ENCODE results near the gene ORMDL3. TPM values are rescaled to one million over a fixed set of nuclear protein-coding genes. Genes with fewer than 3 reads are reported as not detected.
"Not testable (repeated sequence)": the region's sequence is repeated elsewhere in the genome, so short reads cannot be mapped to it uniquely, and the experiment has no call there.

The ORMDL3 gene
- polyA plus RNA-seq, 1 donor, result 69.6 TPM

- Histone ChIP-seq H3K27ac (ENCODE audit: low read length) (no peak overlapping the region), H3K4me3 (ENCODE audit: low read length) (peak overlapping the region; percentile 52), H3K4me1 (ENCODE audit: control insufficient read depth, insufficient read depth, low read length) (peaks cover 9% of the 10 kb centered on the region), H3K27me3 (ENCODE audit: control insufficient read depth, insufficient read depth, low read length) (no peaks in the 10 kb centered on the region), H3K36me3 (ENCODE audit: control insufficient read depth, insufficient read depth, low read length) (no peaks in the 10 kb centered on the region), H3K9me3 (ENCODE audit: control insufficient read depth, low read depth, low read length) (no peaks in the 10 kb centered on the region)
- no peak for DNase-seq
- WGBS (ENCODE audit: insufficient coverage, low lambda C conversion rate), result no CpG with 5 or more reads among the region's 22 CpGs
These were observed 24.7 kb upstream of the ORMDL3 start for GRCh38 chr17:39951924-39952679.

GRCh38 chr17:39950871-39951348, 23.5 kb upstream of the ORMDL3 start:
- no peak for DNase-seq
- Histone ChIP-seq H3K27ac (ENCODE audit: low read length) (no peak overlapping the region), H3K27me3 (ENCODE audit: control insufficient read depth, insufficient read depth, low read length) (no peaks in the 10 kb centered on the region), H3K9me3 (ENCODE audit: control insufficient read depth, low read depth, low read length) (no peaks in the 10 kb centered on the region), H3K4me3 (ENCODE audit: low read length) (no peak overlapping the region), H3K36me3 (ENCODE audit: control insufficient read depth, insufficient read depth, low read length) (no peaks in the 10 kb centered on the region), H3K4me1 (ENCODE audit: control insufficient read depth, insufficient read depth, low read length) (peaks cover 9% of the 10 kb centered on the region)
- no CpG with 5 or more reads among the region's 5 CpGs for WGBS (ENCODE audit: insufficient coverage, low lambda C conversion rate)

- 100% methylated on average over 1 of the region's 2 CpGs for WGBS (ENCODE audit: insufficient coverage, low lambda C conversion rate)
These were observed 21.6 kb upstream of the ORMDL3 start for GRCh38 chr17:39949028-39949427.

GRCh38 chr17:39948489-39948828, 21.1 kb upstream of the ORMDL3 start:
- not testable (repeated sequence) for H3K27me3 ChIP-seq (ENCODE audit: control insufficient read depth, insufficient read depth, low read length); H3K4me3 ChIP-seq (ENCODE audit: low read length); H3K36me3 ChIP-seq (ENCODE audit: control insufficient read depth, insufficient read depth, low read length); H3K9me3 ChIP-seq (ENCODE audit: control insufficient read depth, low read depth, low read length); DNase-seq; H3K4me1 ChIP-seq (ENCODE audit: control insufficient read depth, insufficient read depth, low read length); H3K27ac ChIP-seq (ENCODE audit: low read length)
- WGBS (ENCODE audit: insufficient coverage, low lambda C conversion rate), result no CpG with 5 or more reads among the region's 5 CpGs

More at GRCh38 chr17:39949028-39949427, 21.6 kb upstream of the ORMDL3 start:
- no peaks in the 10 kb centered on the region for H3K27me3 ChIP-seq (ENCODE audit: control insufficient read depth, insufficient read depth, low read length)
- H3K4me3 ChIP-seq (ENCODE audit: low read length), result no peak overlapping the region
- no peak for DNase-seq
- H3K4me1 ChIP-seq (ENCODE audit: control insufficient read depth, insufficient read depth, low read length), result peaks cover 9% of the 10 kb centered on the region
- H3K9me3 ChIP-seq (ENCODE audit: control insufficient read depth, low read depth, low read length), result no peaks in the 10 kb centered on the region
- no peak overlapping the region for H3K27ac ChIP-seq (ENCODE audit: low read length)
- no peaks in the 10 kb centered on the region for H3K36me3 ChIP-seq (ENCODE audit: control insufficient read depth, insufficient read depth, low read length)

- no peak for DNase-seq
- Histone ChIP-seq H3K27me3 (ENCODE audit: control insufficient read depth, insufficient read depth, low read length) (no peaks in the 10 kb centered on the region), H3K4me3 (ENCODE audit: low read length) (no peak overlapping the region), H3K4me1 (ENCODE audit: control insufficient read depth, insufficient read depth, low read length) (peaks cover 5% of the 10 kb centered on the region), H3K27ac (ENCODE audit: low read length) (no peak overlapping the region), H3K36me3 (ENCODE audit: control insufficient read depth, insufficient read depth, low read length) (no peaks in the 10 kb centered on the region), H3K9me3 (ENCODE audit: control insufficient read depth, low read depth, low read length) (no peaks in the 10 kb centered on the region)
- no CpG with 5 or more reads among the region's 15 CpGs for WGBS (ENCODE audit: insufficient coverage, low lambda C conversion rate)
These were observed 19.3 kb upstream of the ORMDL3 start for GRCh38 chr17:39946551-39947330.

GRCh38 chr17:39944393-39944711, 17.0 kb upstream of the ORMDL3 start:
- H3K27me3 ChIP-seq (ENCODE audit: control insufficient read depth, insufficient read depth, low read length), result no peaks in the 10 kb centered on the region
- H3K4me3 ChIP-seq (ENCODE audit: low read length), result no peak overlapping the region
- DNase-seq, result no peak
- no peaks in the 10 kb centered on the region for H3K36me3 ChIP-seq (ENCODE audit: control insufficient read depth, insufficient read depth, low read length)
- H3K4me1 ChIP-seq (ENCODE audit: control insufficient read depth, insufficient read depth, low read length), result peaks cover 5% of the 10 kb centered on the region
- H3K9me3 ChIP-seq (ENCODE audit: control insufficient read depth, low read depth, low read length), result no peaks in the 10 kb centered on the region
- H3K27ac ChIP-seq (ENCODE audit: low read length), result no peak overlapping the region
- WGBS (ENCODE audit: insufficient coverage, low lambda C conversion rate), result no CpG with 5 or more reads among the region's 16 CpGs

GRCh38 chr17:39943702-39944392, 16.4 kb upstream of the ORMDL3 start:
- H3K9me3 ChIP-seq (ENCODE audit: control insufficient read depth, low read depth, low read length), result no peaks in the 10 kb centered on the region
- no peak overlapping the region for H3K27ac ChIP-seq (ENCODE audit: low read length)
- no CpG with 5 or more reads among the region's 14 CpGs for WGBS (ENCODE audit: insufficient coverage, low lambda C conversion rate)
- H3K27me3 ChIP-seq (ENCODE audit: control insufficient read depth, insufficient read depth, low read length), result no peaks in the 10 kb centered on the region
- no peak for DNase-seq
- H3K4me3 ChIP-seq (ENCODE audit: low read length), result no peak overlapping the region
- H3K36me3 ChIP-seq (ENCODE audit: control insufficient read depth, insufficient read depth, low read length), result no peaks in the 10 kb centered on the region
- H3K4me1 ChIP-seq (ENCODE audit: control insufficient read depth, insufficient read depth, low read length), result peaks cover under 1% of the 10 kb centered on the region

- H3K36me3 ChIP-seq (ENCODE audit: control insufficient read depth, insufficient read depth, low read length), result no peaks in the 10 kb centered on the region
- no peaks in the 10 kb centered on the region for H3K27me3 ChIP-seq (ENCODE audit: control insufficient read depth, insufficient read depth, low read length)
- H3K27ac ChIP-seq (ENCODE audit: low read length), result peak overlapping the region; percentile 52
- H3K9me3 ChIP-seq (ENCODE audit: control insufficient read depth, low read depth, low read length), result no peaks in the 10 kb centered on the region
- WGBS (ENCODE audit: insufficient coverage, low lambda C conversion rate), result no CpG with 5 or more reads among the region's 6 CpGs
- no peak overlapping the region for H3K4me3 ChIP-seq (ENCODE audit: low read length)
- DNase-seq, result peak in 1 of 2 donors; percentile 31
- H3K4me1 ChIP-seq (ENCODE audit: control insufficient read depth, insufficient read depth, low read length), result no peaks in the 10 kb centered on the region
These were observed 12.4 kb upstream of the ORMDL3 start for GRCh38 chr17:39939588-39940419.

- Histone ChIP-seq H3K4me3 (ENCODE audit: low read length) (no peak overlapping the region), H3K27ac (ENCODE audit: low read length) (no peak overlapping the region), H3K27me3 (ENCODE audit: control insufficient read depth, insufficient read depth, low read length) (no peaks in the 10 kb centered on the region), H3K4me1 (ENCODE audit: control insufficient read depth, insufficient read depth, low read length) (no peaks in the 10 kb centered on the region), H3K9me3 (ENCODE audit: control insufficient read depth, low read depth, low read length) (no peaks in the 10 kb centered on the region), H3K36me3 (ENCODE audit: control insufficient read depth, insufficient read depth, low read length) (no peaks in the 10 kb centered on the region)
- 86% methylated on average over 1 of the region's 3 CpGs for WGBS (ENCODE audit: insufficient coverage, low lambda C conversion rate)
- no peak for DNase-seq
These were observed 11.7 kb upstream of the ORMDL3 start for GRCh38 chr17:39939106-39939505.

Measured in large intestine (tissue), 3 donors.